ENCODE data around the gene MTF1.

Gene MTF1

GRCh38 chr1:37867784-37868183 lies 8.4 kb upstream of the MTF1 start:
- no peak for DNase-seq (ENCODE audit: low read depth)

GRCh38 chr1:37866491-37866890 lies 7.1 kb upstream of the MTF1 start:
- no peak for DNase-seq (ENCODE audit: low read depth)

GRCh38 chr1:37865348-37866120 lies 6.1 kb upstream of the MTF1 start:
- DNase-seq (ENCODE audit: low read depth) = no peak

GRCh38 chr1:37862330-37862729 lies 2.9 kb upstream of the MTF1 start:
- DNase-seq (ENCODE audit: low read depth) = no peak

GRCh38 chr1:37861151-37861550 lies 1.8 kb upstream of the MTF1 start:
- no peak for DNase-seq (ENCODE audit: low read depth)

- DNase-seq (ENCODE audit: low read depth) = no peak
Measured at GRCh38 chr1:37860346-37860666, 914 bp upstream of the MTF1 start.

GRCh38 chr1:37858931-37859506 lies 373 bp downstream of the MTF1 start:
- no peak for DNase-seq (ENCODE audit: low read depth)

- DNase-seq (ENCODE audit: low read depth) = no peak
Measured at GRCh38 chr1:37854406-37854805, 5.0 kb downstream of the MTF1 start.

GRCh38 chr1:37853157-37853556 lies 6.2 kb downstream of the MTF1 start:
- DNase-seq (ENCODE audit: low read depth) = no peak

GRCh38 chr1:37851782-37852210 lies 7.6 kb downstream of the MTF1 start:
- DNase-seq (ENCODE audit: low read depth) = no peak

- DNase-seq (ENCODE audit: low read depth) = no peak
Measured at GRCh38 chr1:37851262-37851661, 8.1 kb downstream of the MTF1 start.

- no peak for DNase-seq (ENCODE audit: low read depth)
Measured at GRCh38 chr1:37850352-37850955, 8.9 kb downstream of the MTF1 start.

- DNase-seq (ENCODE audit: low read depth) = no peak
Measured at GRCh38 chr1:37849480-37849879, 9.9 kb downstream of the MTF1 start.

- no peak for DNase-seq (ENCODE audit: low read depth)
Measured at GRCh38 chr1:37846647-37847339, 12.6 kb downstream of the MTF1 start.

GRCh38 chr1:37845786-37846185 lies 13.6 kb downstream of the MTF1 start:
- no peak for DNase-seq (ENCODE audit: low read depth)

GRCh38 chr1:37845049-37845646 lies 14.2 kb downstream of the MTF1 start:
- no peak for DNase-seq (ENCODE audit: low read depth)

- DNase-seq (ENCODE audit: low read depth) = no peak
Measured at GRCh38 chr1:37844536-37844935, 14.9 kb downstream of the MTF1 start.

GRCh38 chr1:37841652-37842051 lies 17.7 kb downstream of the MTF1 start:
- no peak for DNase-seq (ENCODE audit: low read depth)

- no peak for DNase-seq (ENCODE audit: low read depth)
Measured at GRCh38 chr1:37840711-37841110, 18.7 kb downstream of the MTF1 start.

- no peak for DNase-seq (ENCODE audit: low read depth)
Measured at GRCh38 chr1:37839676-37840075, 19.7 kb downstream of the MTF1 start.

- DNase-seq (ENCODE audit: low read depth) = no peak
Measured at GRCh38 chr1:37836788-37837187, 22.6 kb downstream of the MTF1 start.

GRCh38 chr1:37831809-37832208 lies 27.6 kb downstream of the MTF1 start:
- DNase-seq (ENCODE audit: low read depth) = no peak

GRCh38 chr1:37831109-37831508 lies 28.3 kb downstream of the MTF1 start:
- DNase-seq (ENCODE audit: low read depth) = no peak
